Upper lobe of right lung (tissue), 1 donor: Measurements from ENCODE around the gene GFRA1. TPM values are rescaled to one million over a fixed set of nuclear protein-coding genes. Genes with fewer than 3 reads are reported as not detected.

Experiments
- ATAC-seq: fragments of 200-7000 bp; cut with Tn5 transposase; one replicate; pipeline ENCODE4 v1.9.1; 2020; ENCODE audit warnings: mild to moderate bottlenecking, moderate library complexity
- DNase-seq: peaks from one replicate; pipeline ENCODE4 v3.0.0-alpha.2; 2020
- H3K27ac ChIP-seq: fragments of 200-600 bp; one replicate; pipeline ENCODE4 v1.8.0; 2022
- H3K27me3 ChIP-seq: fragments of 200-600 bp; one replicate; pipeline ENCODE4 v1.8.0; 2022; ENCODE audit warnings: mild to moderate bottlenecking
- H3K36me3 ChIP-seq: fragments of 200-600 bp; one replicate; pipeline ENCODE4 v1.8.0; 2022
- H3K4me1 ChIP-seq: fragments of 200-600 bp; one replicate; pipeline ENCODE4 v1.8.0; 2022
- H3K4me3 ChIP-seq: fragments of 200-600 bp; one replicate; pipeline ENCODE4 v1.8.0; 2022; ENCODE audit warnings: mild to moderate bottlenecking
- H3K9me3 ChIP-seq: fragments of 200-600 bp; one replicate; pipeline ENCODE4 v1.8.0; 2022
- intact Hi-C: fragments of 100-400 bp; cut with DNase I; formaldehyde crosslinking; loops from one replicate; pipeline ENCODE4 v1.11.0; 2022
- total RNA-seq: library from RNA; stranded (reverse); fragmentation: NEBNext Ultra II Directional; extraction: Animal tissue kit (Norgen Biotek cat#: 25700); gene quantifications from one replicate; pipeline ENCODE4 v1.2.1, GENCODE V29; 2021
- TF ChIP-seq, protein P1 (sequence below): fragments of 200-600 bp; IDR thresholded peaks from one replicate; pipeline ENCODE4 v1.8.0; 2022; ENCODE audit warnings: antibody characterized with exemption
- donor health status: DM: no; HTN: yes; CAD: no; lungs with severe emphysema.

The GFRA1 gene
- total RNA-seq, 1 donor from 2014 or later = 3.4 TPM

DNA sequence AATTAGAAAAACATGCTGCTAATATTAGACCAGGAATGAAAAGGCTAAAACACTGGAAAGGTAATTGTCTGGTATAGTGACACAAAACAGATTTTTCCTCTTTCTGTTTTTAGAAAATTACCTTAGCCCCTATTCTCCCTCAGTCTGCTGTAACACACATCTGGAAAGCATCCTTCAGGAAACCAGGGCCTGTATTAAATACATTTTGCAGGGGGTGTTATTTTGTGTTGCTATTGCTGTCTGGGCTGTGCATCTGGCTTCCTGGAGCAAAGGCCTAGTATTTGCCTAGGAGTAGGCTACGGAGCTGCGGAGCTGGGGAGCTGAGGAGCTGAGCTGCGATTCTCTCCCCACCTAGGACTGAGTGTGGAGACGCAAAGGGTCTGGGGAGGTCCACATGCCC is 169.3 kb downstream of the GFRA1 start:
- intact Hi-C loops = no loop called here
- ATAC-seq = no peak
- no peak overlapping the region for H3K4me3 ChIP-seq

DNA sequence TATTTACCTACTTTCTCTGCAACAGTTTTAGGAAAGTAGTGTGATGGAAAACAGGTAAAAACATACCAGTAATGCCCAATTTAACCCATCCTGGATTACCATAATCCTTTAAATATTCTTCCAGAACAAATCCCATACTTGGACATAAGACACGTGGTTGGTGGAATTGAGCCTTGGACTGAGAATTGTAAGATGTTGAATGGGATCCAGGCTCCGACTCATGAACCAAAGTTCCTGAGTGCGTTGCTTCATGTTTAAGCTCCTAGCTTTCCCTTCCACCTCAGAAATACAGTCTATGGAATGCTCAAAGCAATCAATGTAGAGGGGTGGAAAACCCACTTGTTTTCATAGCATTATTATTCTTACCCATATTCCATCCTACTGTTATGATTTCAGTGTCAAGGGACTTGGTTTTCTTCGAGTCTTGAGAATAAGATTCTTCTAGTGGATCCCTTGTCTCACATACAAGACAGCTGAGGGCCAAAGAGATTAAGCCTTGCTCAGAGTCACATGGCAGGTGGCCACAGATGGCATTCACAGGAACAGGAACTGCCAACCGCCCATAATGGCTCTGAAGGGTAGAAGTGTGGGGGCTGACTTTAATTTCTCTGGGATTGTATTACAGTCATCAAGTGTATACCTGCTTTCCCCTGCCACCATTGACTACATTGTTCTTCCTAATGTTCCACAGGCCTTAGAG is 171.2 kb downstream of the GFRA1 start:
- H3K27me3 ChIP-seq = no peaks in the 10 kb centered on the region
- no peak overlapping the region for H3K4me3 ChIP-seq
- DNase-seq (no peak), ATAC-seq (no peak)
- intact Hi-C loops = no loop called here
- TF ChIP-seq, protein P1, sequence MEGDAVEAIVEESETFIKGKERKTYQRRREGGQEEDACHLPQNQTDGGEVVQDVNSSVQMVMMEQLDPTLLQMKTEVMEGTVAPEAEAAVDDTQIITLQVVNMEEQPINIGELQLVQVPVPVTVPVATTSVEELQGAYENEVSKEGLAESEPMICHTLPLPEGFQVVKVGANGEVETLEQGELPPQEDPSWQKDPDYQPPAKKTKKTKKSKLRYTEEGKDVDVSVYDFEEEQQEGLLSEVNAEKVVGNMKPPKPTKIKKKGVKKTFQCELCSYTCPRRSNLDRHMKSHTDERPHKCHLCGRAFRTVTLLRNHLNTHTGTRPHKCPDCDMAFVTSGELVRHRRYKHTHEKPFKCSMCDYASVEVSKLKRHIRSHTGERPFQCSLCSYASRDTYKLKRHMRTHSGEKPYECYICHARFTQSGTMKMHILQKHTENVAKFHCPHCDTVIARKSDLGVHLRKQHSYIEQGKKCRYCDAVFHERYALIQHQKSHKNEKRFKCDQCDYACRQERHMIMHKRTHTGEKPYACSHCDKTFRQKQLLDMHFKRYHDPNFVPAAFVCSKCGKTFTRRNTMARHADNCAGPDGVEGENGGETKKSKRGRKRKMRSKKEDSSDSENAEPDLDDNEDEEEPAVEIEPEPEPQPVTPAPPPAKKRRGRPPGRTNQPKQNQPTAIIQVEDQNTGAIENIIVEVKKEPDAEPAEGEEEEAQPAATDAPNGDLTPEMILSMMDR = no peak
- H3K4me1 ChIP-seq = no peaks in the 10 kb centered on the region
- H3K36me3 ChIP-seq = no peaks in the 10 kb centered on the region
- no peaks in the 10 kb centered on the region for H3K9me3 ChIP-seq
- H3K27ac ChIP-seq = no peak overlapping the region

More for the DNA sequence above, 169.3 kb downstream of the GFRA1 start:
- no peak for DNase-seq
- Histone ChIP-seq H3K27ac (no peak overlapping the region), H3K36me3 (no peaks in the 10 kb centered on the region), H3K9me3 (no peaks in the 10 kb centered on the region), H3K4me1 (no peaks in the 10 kb centered on the region), H3K27me3 (no peaks in the 10 kb centered on the region)
- TF ChIP-seq, protein P1 = no peak

DNA sequence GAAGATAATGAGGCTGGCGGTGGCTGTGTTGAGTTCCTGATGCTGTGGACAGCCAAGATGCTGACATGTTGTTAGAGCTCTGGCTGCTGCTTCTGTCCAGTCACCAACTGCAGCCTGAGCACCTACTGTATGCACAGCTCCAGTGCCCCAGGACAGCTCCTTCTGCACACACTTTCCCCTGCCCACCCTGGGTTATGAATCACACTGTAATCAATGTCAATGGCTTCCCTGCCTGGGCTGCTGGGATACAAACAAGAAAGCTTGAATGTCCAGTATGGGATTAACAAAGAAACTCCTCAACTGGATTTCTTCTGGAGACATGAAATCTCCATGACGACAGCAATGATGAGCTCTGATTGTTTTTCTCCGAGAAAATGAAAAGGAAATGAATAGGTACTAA is 172.0 kb downstream of the GFRA1 start:
- intact Hi-C loops = no loop called here
- H3K9me3 ChIP-seq = no peaks in the 10 kb centered on the region
- H3K27ac ChIP-seq = no peak overlapping the region
- ATAC-seq (no peak), DNase-seq (no peak)
- TF ChIP-seq, protein P1 = no peak
- no peaks in the 10 kb centered on the region for H3K36me3 ChIP-seq
- no peaks in the 10 kb centered on the region for H3K27me3 ChIP-seq
- H3K4me1 ChIP-seq = no peaks in the 10 kb centered on the region
- H3K4me3 ChIP-seq = no peak overlapping the region

DNA sequence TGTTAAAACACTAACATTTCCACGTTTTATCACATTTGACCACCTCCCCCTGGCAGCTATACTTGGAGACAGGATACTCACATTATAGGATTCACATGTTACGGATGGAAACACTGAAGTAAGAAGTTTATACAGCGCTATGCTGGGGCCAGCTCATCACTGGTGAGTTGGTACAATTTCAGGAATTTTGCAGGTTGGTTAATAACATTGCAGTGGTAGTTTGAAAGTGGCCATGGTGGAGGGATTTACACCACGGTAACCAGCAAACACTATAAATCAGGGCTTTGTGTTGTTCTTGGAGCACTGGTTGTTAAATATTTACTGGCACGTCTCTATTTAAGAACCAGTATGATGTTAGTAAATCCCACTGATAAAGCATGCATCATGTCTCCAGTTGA is 174.0 kb downstream of the GFRA1 start:
- Histone ChIP-seq H3K9me3 (no peaks in the 10 kb centered on the region), H3K4me3 (no peak overlapping the region), H3K27ac (no peak overlapping the region), H3K27me3 (no peaks in the 10 kb centered on the region), H3K4me1 (no peaks in the 10 kb centered on the region), H3K36me3 (no peaks in the 10 kb centered on the region)
- intact Hi-C loops = no loop called here
- ATAC-seq (no peak), DNase-seq (no peak)
- TF ChIP-seq, protein P1 = no peak

DNA sequence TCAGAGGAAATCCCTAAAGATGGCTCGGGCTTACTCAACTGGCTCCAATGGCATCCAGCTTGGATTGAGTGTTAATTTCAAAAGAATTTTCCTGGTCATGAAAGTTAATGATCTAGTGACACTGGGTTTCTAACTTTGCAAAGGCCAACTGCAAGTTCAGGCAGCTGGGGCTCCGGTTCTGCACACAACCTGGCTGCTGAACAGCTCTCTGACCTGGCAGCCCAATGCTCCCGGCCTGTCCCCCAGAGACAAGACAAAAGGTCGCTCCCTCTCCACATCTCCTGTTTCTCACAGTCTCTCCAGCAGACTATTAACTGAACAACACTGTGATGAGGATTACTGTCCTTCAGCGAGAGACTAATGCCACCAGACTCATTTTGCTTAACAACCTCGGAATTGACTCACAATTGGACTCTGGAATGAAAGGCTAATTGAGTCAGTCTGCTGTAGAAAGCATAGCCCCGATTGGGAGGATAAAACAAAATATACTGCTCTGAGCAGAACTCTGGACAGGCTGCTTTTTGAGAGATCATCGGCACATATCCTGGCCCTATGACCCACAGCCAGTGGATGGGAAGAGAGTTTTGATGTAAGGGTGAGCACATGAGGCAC is 174.5 kb downstream of the GFRA1 start:
- intact Hi-C loops = no loop called here
- ATAC-seq = no peak
- Histone ChIP-seq H3K9me3 (no peaks in the 10 kb centered on the region), H3K27me3 (no peaks in the 10 kb centered on the region), H3K27ac (no peak overlapping the region), H3K4me1 (no peaks in the 10 kb centered on the region), H3K36me3 (no peaks in the 10 kb centered on the region), H3K4me3 (no peak overlapping the region)
- DNase-seq = no peak
- TF ChIP-seq, protein P1 = no peak
